MCF 10A (cell line): ENCODE measurements around the gene RBCK1. TPM values are rescaled to one million over a fixed set of nuclear protein-coding genes. Genes with fewer than 3 reads are reported as not detected.
A peak's percentile ranks its signal among the peaks of the same experiment; 100 is the strongest.

Source experiments
- BruUV-seq: library from RNA; stranded (reverse); fragments of 400-500 nt; replicated peaks from 2 replicates; lab custom pipeline; 2021; lab: Mats Ljungman, UMichigan
- CTCF ChIA-PET: fragments of 300-600 bp; sonication (Branson Sonifier 250); formaldehyde crosslinking; extraction: SDS; loops from one replicate; lab custom pipeline; 2021; ENCODE audit warnings: antibody characterized with exemption, inconsistent platforms; lab: Yijun Ruan, JAX
- POLR2A ChIA-PET: fragments of 300-600, 350-650 bp; sonication (Branson Sonifier 250); formaldehyde crosslinking; extraction: SDS; loops from one replicate; lab custom pipeline; 2020; ENCODE audit warnings: antibody characterized with exemption, inconsistent platforms; lab: Yijun Ruan, JAX
- DNase-seq: peaks from one replicate; pipeline ENCODE4 v3.0.0-alpha.2; 2018; ENCODE audit not compliant: unreplicated experiment
- H3K27ac Mint-ChIP-seq: one replicate; pipeline ENCODE4 v1.8.0; 2022; ENCODE audit warnings: mild to moderate bottlenecking, low read depth, mixed read lengths; ENCODE audit not compliant: unreplicated experiment
- H3K27me3 Mint-ChIP-seq: one replicate; pipeline ENCODE4 v1.8.0; 2022; ENCODE audit warnings: mixed read lengths; ENCODE audit not compliant: insufficient read depth, unreplicated experiment
- H3K36me3 Mint-ChIP-seq: one replicate; pipeline ENCODE4 v1.8.0; 2022; ENCODE audit warnings: mild to moderate bottlenecking, moderate library complexity, mixed read lengths; ENCODE audit not compliant: insufficient read depth, unreplicated experiment
- H3K4me1 Mint-ChIP-seq: one replicate; pipeline ENCODE4 v1.8.0; 2022; ENCODE audit warnings: mixed read lengths; ENCODE audit not compliant: insufficient read depth, unreplicated experiment
- H3K4me3 Mint-ChIP-seq: one replicate; pipeline ENCODE4 v1.8.0; 2022; ENCODE audit warnings: mild to moderate bottlenecking, moderate library complexity, mixed read lengths; ENCODE audit not compliant: unreplicated experiment
- H3K9me3 Mint-ChIP-seq: one replicate; pipeline ENCODE4 v1.8.0; 2022; ENCODE audit warnings: mixed read lengths; ENCODE audit not compliant: unreplicated experiment
- CTCF ChIP-seq: fragments of 200-600 bp; IDR thresholded peaks from one replicate; pipeline ENCODE4 v1.8.0; 2022; ENCODE audit warnings: antibody characterized with exemption, mild to moderate bottlenecking; ENCODE audit not compliant: unreplicated experiment
- intact Hi-C: fragments of 100-400 bp; cut with micrococcal nuclease; formaldehyde crosslinking; loops from 2 replicates; pipeline ENCODE4 v1.14.1; 2022
- total RNA-seq: library from RNA; stranded (reverse); gene quantifications from 2 replicates; pipeline ENCODE4 v1.2.3, GENCODE V29; 2022

RBCK1 gene
- total RNA-seq, 1 experiment from 2014 or later = 353 TPM

- Mint-ChIP-seq H3K27me3 (no peaks in the 10 kb centered on the region), H3K9me3 (no peaks in the 10 kb centered on the region), H3K4me1 (peaks cover 35% of the 10 kb centered on the region), H3K27ac (peak overlapping the region; percentile 30), H3K36me3 (peaks cover 19% of the 10 kb centered on the region), H3K4me3 (peak overlapping the region; percentile 82)
- CTCF ChIA-PET = interaction anchor here (0.5 to 3.7 kb wide), 11 partner anchors 18 to 977 kb away, joined by 3 to 21 read pairs (median 4); partner anchors contain the start of gene TRIB3
- POLR2A ChIA-PET = interaction anchor here (0.6 to 10.7 kb wide), 22 partner anchors 8 to 1091 kb away, joined by 3 to 197 read pairs (median 6); partner anchors contain the start of genes NRSN2, SOX12, TBC1D20 and TRIB3
- BruUV-seq = no TSS peak
- DNase-seq = no peak
- intact Hi-C loops = no loop called here
- TF ChIP-seq CTCF = no peak
Observed at GRCh38 chr20:406200-407132, 1.6 kb upstream of the RBCK1 start.

DNA sequence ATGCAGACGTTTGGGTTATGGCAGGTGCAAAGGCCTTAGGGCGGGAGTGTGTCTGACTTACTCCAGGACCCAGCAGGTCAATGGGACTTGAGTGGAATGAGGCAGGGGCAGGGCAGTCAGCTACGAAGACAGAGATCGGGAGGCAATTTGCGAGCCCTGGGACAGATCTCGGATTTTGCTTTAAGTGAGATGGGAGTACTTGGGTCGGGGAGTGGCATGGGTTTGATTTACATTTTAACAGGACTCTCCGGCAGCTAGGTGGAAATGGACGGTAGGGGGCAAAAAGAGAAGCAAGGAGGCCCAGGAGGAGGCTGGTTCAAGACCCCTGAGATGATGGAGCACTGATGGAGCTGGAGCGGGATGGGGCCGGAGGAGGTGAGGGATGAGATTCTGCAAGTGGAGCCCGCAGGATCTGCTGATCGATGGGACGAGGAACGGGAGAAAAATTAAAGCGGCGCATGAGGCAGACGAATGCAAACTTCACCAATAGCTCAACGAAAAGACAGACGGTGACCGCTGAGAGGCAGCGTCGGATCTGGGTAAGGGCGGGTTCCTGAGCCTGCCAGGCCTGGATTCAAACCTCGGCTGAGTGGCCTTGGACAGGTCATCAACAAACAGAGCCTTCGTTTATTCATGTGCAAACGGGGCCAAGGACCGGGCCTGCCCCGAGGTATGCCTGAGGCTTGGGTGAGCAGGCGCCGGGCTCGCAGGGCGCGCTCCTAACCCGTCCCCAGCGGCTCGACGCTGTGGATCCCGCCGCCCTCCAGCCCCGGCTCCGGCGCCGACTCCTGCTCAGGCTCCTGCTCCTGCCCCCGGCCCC, 756 bp upstream of the RBCK1 start:
- POLR2A ChIA-PET = interaction anchor here (0.6 to 10.7 kb wide), 25 partner anchors 9 to 1090 kb away, joined by 3 to 197 read pairs (median 5); partner anchors contain the start of genes NRSN2, SOX12, TBC1D20 and TRIB3
- CTCF ChIA-PET = interaction anchor here (0.6 to 3.7 kb wide), 12 partner anchors 20 to 989 kb away, joined by 3 to 21 read pairs (median 4); partner anchors contain the start of gene TRIB3
- Mint-ChIP-seq H3K36me3 (peaks cover 25% of the 10 kb centered on the region), H3K27ac (peak overlapping the region; percentile 30), H3K4me3 (peak overlapping the region; percentile 82), H3K27me3 (no peaks in the 10 kb centered on the region), H3K9me3 (no peaks in the 10 kb centered on the region), H3K4me1 (peaks cover 31% of the 10 kb centered on the region)
- intact Hi-C loops = no loop called here
- peak; percentile 76 for DNase-seq
- peak; percentile 19 for TF ChIP-seq CTCF
- BruUV-seq = TSS peak; percentile 84

GRCh38 chr20:408843-409696, 971 bp downstream of the RBCK1 start:
- no TSS peak for BruUV-seq
- DNase-seq = no peak
- intact Hi-C loops = loop anchor here (1.0 kb wide), 1 partner anchor 22 kb away; no protein-coding TSS in a partner anchor
- peak overlapping the region; percentile 30 for H3K27ac Mint-ChIP-seq
- peak overlapping the region; percentile 82 for H3K4me3 Mint-ChIP-seq
- POLR2A ChIA-PET = interaction anchor here (0.6 to 2.1 kb wide), 18 partner anchors 8 to 748 kb away, joined by 3 to 29 read pairs (median 6); partner anchors contain the start of gene TRIB3
- H3K4me1 Mint-ChIP-seq = peaks cover 33% of the 10 kb centered on the region
- CTCF ChIA-PET = interaction anchor here (0.6 to 1.9 kb wide), 7 partner anchors 37 to 1644 kb away, joined by 3 to 23 read pairs (median 4); no protein-coding TSS in a partner anchor
- no peaks in the 10 kb centered on the region for H3K9me3 Mint-ChIP-seq
- peaks cover 33% of the 10 kb centered on the region for H3K36me3 Mint-ChIP-seq
- no peak for TF ChIP-seq CTCF
- H3K27me3 Mint-ChIP-seq = no peaks in the 10 kb centered on the region
